HG02970 (cell line): ENCODE measurements around the gene UBAP2.
A peak's percentile ranks its signal among the peaks of the same experiment; 100 is the strongest.
"Not testable (repeated sequence)": the region's sequence is repeated elsewhere in the genome, so short reads cannot be mapped to it uniquely, and the experiment has no call there.

ENCODE experiments used
- ATAC-seq: cut with Tn5 transposase; IDR thresholded peaks from one replicate; pipeline ENCODE4 v1.9.1; 2021; ENCODE audit warnings: mild to moderate bottlenecking, moderate library complexity, moderate number of reproducible peaks; ENCODE audit not compliant: unreplicated experiment, low FRiP score

UBAP2 gene

DNA sequence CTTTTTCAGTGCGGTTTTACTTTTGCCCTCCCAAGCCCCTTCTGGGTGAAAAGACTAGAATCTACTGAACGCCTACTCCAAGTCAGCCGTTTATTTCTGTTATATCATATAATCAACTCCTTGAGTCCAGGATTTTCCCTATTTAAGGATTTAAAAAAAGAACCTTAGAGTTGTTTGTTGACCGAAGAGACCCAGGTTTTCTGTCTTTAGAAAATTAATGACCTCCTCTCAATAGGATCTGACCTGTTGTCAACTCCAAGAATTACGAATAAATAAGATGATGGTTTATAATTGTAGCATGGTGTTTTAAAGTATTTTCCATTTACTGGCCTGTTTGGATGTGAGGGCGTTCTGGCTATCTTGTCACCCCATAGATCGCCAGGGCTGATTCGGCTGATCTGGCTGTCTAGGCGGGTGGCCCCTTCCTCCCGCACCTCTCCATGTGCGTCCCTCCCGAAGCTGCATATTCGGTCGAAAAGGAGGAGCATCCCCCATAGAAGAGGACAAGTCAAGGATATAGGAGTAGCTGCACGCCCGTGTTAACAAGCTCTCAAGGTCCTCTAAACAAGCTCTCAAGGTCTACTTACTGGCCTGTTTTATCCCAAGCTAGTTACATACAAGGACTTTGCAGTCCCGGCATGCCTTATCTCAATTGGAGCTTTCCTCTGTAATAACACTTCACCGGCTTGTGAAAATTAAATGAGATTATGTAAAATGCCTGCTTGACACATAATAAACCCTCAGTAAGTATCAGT lies 1.1 kb upstream of the UBAP2 start:
- ATAC-seq, result no peak

DNA sequence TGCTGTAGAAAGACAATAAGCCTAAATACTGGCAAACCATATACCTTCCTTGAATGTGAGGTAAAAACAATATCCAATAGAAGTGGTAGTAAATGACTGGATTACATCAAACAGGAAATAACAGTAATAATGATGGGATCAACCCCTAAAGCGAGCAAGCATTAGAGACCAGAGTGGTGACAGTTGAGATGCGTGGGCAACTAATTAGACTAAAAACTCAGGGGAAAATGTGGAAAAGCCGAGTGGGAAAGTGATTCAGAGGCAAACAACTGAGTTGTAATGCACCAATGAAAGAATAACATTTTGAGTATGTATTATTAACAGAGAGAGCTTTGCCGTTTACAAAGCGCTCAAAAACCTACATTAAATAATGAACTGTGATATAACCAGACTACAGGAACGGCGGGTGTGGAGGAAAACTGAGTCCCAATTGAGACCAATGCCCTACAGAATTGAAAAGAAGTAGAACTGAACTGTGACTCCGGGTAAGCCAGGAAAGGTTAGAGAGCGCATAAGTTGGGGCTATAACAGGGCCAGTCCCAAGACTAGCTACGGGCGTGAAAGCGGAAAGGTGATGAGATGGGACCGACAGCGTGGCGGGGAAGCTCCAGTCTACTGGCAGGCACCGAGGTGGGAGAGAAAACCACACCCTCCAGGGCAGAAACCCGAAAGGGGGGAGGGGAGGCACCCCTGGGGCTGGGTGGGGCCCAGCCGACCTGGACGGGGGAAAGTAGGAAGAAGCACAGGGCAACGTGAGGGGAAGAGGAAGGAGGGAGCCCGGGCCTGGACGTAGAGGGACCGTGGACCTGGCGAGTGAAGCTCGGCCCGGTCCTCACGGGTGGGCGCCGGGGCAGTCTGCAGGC lies 592 bp downstream of the UBAP2 start:
- ATAC-seq, result peak; percentile 38

DNA sequence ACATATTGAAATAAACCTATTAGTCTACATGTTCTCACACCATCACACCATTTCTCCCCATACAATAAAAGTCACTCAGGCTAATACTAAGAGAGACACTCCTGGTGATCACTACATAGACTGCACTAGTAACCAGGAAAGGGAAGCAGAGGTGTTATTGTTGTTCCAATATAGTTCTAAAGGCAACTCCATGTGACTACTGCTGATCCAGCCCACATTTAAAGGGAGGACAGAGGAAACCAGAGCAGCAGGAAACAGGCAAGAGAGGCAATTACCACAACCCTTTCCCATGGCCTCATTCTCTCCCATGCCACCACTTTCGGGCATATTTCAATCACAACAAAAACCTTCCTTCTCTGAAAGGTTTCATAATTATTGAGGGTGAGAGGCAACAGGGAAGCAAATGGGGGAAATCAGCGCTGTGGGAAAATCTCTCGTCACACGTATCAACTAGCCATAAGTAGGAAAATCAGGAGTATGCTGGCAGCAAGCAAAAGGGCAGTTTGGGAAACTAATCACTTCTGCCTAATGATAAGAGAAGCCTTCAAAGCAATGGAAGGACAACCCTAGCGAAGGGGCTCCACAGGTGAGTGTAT lies 1.8 kb downstream of the UBAP2 start:
- no peak for ATAC-seq

DNA sequence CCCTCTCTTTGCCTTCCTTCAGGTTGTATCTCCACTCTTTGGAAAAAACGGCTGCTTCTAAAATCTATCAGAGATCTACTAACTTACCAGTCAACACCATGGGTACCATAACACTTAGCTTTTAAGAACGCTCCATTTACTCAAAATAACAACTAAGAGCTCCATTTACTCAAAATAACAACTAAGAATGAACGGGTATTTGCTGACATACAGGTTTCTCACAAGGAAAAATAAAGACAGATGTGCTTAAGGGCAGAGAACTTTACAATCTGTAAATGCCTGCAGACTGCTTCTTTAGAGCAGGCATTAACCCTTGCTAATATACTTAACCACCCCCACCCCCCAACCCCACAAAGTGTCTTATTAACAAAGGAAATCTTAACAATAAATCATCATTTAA lies 2.8 kb downstream of the UBAP2 start:
- no peak for ATAC-seq

DNA sequence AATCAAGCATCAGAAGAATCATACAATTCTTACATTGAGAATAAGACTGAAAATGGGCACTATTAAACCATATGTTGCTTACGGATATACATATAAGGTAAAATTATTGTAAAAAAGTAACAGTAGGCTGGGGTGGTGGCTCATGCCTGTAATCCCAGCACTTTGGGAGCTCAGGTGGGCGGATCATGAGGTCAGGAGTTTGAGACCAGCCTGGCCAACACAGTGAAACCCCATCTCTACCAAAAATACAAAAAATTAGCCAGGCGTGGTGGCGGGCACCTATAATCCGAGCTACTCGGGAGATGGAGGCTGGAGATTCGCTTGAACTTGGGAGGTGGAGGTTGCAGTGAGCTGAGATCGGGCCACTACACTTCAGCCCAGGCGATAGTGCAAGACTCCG lies 6.6 kb downstream of the UBAP2 start:
- ATAC-seq, result not testable (repeated sequence)

DNA sequence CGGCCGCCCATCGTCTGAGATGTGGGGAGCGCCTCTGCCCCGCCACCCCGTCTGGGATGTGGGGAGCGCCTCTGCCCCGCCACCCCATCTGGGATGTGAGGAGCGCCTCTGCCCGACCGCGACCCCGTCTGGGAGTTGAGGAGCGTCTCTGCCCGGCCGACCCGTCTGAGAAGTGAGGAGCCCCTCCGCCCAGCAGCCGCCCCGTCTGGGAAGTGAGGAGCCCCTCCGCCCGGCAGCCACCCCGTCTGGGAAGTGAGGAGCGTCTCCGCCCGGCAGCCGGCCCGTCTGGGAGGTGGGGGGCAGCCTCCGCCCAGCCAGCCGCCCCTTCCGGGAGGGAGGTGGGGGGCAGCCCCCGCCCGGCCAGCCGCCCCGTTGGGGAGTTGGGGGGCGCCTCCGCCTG lies 9.8 kb downstream of the UBAP2 start:
- not testable (repeated sequence) for ATAC-seq

DNA sequence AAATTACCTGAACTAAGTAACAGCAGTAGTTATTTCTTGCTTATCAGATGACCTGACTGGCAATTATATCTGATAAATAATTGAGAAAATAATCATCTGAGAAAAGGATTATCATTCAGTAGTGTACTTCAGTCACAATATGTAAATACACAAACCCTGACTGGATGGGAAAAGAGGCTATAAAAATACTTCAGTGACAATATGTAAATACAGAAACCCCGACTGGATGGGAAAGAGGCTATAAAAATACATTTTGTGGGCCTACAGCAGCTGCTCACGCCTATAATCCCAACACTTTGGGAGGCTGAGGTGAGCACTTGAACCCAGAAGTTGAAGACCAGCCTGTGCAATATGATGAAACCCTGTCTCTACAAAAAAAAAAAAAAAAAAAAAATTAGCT lies 11.1 kb downstream of the UBAP2 start:
- no peak for ATAC-seq

DNA sequence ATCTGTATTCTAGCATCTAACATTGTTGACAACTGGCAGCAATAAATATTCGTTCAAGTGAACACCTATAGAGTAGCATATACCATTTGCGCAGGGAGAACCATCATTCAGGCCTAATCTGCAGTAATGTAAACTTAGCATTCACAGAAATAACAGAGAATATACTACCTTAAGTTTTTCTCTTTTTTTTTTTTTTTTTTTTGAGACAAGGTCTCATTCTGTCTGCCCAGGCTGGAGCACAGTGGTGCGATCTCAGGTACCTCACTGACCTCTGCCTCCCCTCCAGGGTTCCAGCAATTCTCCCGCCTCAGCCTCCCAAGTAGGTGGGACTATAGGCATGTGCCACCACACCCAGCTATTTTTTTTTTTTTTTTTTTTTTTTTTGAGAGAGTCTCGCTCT lies 12.1 kb downstream of the UBAP2 start:
- no peak for ATAC-seq

DNA sequence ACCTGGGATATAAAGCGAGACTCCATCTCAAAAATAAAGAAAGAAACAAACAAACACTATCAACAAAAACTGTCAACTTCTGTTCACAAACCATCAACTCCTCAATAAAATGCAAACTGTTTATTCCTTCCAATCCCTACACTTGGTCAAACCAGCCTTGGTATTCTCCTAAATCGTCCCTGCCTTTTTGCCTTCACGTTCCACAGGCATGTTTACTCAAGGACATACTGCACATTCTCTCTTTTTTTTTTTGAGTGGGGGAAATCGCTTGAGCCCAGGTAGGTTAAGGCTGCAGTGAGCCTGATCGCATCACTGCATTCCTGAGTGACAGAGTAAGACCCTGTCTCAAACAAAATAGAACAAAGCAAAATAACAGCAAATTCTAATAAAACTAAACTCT lies 13.0 kb downstream of the UBAP2 start:
- no peak for ATAC-seq

DNA sequence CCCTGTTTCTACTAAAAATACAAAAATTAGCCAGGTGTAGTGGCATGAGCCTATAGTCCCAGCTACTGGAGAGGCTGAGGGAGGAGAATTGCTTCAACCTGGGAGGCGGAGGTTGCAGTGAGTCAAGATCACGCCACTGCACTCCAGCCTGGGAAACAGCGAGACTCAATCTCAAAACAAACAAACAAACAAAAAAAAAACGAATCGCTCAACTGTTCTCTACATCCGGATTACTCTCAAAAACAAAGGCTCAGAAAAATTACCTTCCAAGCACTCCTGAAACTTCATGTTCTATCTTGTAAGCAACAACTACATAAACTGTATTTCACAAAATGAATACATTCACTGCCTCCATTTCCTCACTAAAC lies 14.0 kb downstream of the UBAP2 start:
- ATAC-seq, result no peak

DNA sequence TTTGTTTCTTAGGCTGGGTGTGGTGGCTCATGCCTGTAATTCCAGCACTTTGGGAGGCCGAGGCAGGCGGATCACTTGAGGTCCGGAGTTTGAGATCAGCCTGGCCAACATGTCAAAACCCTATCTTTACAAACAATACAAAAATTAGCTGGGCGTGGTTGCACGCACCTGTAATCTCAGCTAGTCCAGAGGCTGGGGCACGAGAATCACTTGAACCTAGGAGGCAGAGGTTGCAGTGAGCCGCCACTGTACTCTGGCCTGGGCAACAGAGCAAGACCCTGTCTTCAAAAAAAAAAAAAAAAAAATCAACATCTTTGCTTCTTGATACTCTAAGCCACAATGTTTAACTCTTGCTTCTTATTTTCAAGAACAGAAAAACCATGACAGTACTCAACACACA lies 16.1 kb downstream of the UBAP2 start:
- no peak for ATAC-seq

DNA sequence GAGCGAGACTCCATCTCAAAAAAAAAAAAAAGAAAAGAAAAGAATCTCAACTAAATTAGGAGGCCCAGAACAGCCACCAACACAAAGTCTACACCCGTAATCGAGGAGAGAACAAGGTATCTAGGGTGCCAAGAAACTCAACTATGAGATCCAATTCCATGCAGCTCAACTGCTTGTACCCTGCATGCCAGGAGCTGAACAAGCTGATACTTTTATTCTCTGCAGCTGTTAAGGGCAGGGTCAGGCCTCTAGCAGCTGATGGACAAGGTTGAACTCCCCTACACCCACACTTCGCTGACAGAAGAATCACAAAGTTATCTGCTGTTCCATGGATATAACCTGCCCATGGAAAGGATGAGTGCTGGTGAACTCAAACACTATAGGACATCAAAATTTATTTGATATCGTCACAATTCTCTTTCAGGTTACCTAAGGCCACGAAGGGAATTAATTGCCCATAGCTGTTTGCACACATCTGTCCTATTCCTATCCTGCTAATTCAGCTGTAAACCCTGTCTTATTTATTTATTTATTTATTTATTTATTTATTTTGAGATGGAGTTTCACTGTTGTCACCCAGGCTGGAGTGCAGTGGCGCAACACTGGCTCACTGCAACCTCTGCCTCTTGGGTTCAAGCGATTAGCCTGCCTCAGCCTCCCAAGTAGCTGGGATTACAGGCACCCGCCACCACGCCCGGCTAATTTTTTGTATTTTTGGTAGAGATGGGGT lies 20.7 kb downstream of the UBAP2 start:
- no peak for ATAC-seq

DNA sequence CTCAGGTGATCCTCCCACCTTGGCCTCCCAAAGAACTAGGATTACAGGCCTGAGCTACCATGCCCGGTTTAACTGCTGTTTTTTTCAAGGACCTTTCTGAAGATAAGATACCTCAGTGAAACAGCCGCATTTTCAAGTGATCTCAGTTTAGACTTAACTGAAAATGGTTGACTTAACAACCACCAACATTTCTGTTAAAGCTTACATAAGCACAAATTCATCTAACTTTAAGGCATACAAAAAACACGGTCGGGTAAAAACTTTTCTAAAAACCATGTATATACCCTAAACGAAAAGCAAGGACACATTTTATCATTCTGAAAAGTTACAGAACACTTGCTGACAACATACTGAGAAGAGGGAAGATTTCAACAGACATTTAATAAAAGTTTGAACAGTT lies 22.9 kb downstream of the UBAP2 start:
- no peak for ATAC-seq

DNA sequence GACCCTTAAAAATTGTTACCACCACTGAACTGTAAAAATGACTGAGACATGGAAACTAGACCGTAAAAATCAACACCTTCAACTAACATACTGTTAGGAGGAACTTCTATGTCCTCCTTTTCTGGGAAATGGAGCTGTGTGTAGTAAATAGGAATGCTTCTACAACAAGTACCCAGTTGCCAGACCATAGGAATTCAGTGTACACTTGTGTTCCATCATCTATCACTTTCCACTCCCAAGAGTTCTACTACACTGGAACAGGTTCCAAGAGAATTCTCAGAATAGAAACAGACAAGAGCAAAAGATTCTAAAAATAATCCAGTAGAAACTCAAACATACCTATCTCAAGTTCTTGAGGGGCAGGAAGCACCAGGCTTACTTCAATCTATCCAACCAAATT lies 23.6 kb downstream of the UBAP2 start:
- no peak for ATAC-seq

DNA sequence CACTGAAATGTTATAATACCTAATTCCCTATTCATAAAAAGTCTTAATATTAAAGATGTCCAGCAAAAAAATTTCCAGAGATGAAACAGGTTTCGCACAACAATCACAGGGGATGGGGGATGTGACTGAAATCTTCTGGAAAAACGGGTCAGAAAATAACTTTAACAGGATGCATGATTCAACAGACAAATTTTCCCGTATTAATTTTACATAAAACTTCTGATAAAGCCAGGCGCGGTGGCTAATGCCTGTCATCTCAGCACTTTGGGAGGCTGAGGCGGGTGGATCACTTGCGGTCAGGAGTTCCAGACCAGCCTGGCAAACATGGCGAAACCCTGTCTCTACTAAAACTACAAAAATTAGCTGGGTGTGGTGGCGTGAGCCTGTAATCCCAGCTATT lies 24.2 kb downstream of the UBAP2 start:
- ATAC-seq, result not testable (repeated sequence)

DNA sequence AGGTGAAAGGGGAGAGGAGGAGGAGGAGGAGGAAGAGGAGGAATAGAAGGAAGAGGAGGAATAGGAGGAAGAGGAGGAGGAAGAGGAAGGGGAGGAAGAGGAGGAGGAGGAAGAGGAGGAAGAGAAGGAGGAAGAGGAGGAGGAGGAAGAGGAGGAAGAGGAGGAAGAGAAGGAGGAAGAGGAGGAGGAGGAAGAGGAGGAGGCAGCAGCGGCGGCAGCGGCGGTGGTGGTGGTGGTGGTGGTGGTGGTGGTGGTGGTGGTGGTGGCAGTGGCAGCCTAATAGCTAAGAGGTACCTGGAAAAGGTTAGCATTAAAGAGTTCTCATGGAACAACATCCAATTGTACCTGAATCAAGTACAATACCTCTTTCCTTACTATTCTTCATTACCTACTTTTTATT lies 32.5 kb downstream of the UBAP2 start:
- no peak for ATAC-seq

DNA sequence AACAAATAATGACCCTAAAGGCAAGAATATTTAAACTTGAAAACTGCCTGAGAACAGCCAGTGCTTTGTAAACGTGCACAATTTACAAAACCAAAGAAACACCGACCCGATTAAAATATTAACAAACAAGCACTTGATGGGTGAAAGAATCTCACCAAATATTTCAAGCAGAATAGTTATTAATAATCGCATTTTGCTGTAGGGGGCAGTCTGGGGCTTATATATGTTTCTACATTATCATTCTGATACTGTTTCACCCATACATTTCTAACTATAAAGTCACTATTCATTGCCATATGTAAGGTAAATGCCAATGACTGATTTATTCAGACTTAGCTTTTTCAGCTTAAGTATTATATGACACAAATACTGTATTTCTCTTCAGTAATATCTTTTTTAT lies 37.7 kb downstream of the UBAP2 start:
- no peak for ATAC-seq

DNA sequence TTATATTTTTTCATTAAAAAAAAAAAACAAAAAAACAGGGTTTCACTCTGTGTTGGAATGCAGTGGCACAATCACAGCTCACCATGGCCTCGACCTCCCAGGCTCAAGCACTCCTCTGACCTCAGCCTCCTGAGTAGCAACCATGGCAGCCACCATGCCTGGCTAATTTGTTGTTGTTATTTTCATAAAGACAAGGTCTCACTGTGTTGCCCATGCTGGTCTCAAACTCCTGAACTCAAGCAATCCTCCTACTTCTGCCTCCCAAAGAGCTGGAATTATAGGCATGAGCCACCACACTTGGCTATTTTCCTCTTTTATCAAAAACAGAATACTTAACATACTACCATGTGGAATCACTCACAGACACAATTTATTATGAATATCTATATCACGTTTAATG lies 46.7 kb downstream of the UBAP2 start:
- no peak for ATAC-seq

DNA sequence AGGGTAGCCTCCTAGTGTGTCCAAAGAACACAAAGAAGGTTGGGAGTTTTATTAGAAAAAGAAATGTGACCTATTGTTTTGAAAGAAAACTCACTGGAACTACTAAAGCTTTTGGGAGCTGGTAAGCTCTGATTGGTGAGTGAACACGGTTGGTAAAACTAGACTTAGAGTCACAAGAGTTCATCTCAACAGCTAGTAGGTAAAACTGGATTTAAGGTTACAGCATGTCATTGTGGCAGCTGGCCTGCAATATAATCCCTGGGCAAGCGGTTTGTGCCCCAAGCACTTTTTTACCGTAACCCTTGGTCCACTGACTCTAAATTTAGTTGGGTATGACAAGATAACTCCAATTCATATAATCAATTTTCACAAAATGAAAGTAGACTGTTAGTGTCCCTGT lies 47.4 kb downstream of the UBAP2 start:
- ATAC-seq, result no peak

DNA sequence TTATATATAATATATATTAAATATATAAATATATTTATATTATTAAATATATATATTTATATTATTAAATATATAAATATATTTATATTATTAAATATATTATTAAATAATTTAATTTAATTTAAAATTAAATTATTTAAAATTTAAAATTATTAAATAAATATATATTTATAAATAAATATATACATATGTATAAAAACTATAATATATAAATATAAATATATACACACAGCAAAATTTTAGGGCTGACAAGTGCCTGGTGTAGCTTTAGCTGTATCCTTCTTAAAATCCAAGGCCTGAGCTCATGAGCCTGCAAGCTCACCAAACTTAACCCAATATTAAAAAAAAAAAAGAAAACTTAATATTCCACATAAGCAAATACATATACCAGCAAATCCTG lies 53.2 kb downstream of the UBAP2 start:
- no peak for ATAC-seq

DNA sequence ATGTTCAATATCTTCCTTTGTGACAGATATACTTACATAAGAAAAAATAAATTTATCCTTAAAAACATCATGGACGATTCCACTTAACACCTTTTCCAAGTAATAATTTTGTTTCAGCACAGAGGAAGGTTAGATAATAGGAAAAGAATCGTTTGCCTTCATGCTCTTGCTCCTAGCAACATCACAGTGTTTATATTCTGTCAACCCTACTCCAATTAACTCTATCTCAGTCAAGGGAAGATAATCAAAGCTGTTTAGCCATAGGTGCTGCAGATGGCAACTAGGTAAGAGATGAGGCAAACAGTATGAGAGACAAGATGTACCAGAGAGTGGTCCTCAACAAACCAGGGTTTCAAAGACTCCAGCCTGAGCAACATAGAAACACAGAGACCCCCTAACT lies 55.6 kb downstream of the UBAP2 start:
- ATAC-seq, result no peak
